Testis (tissue), 2 donors: Measurements from ENCODE around the gene WDR48.

ENCODE experiments used
- POLR2A ChIP-seq: fragments of 450-650 bp; IDR thresholded peaks from one replicate; pipeline ENCODE4 v1.6.1; 2017; ENCODE audit warnings: antibody characterized with exemption, mild to moderate bottlenecking, moderate library complexity
- TF ChIP-seq, protein P1 (sequence below), 3 experiments: fragments of 450-650 bp in 2 of 3; fragments of 200-600 bp in 1 of 3; sonication (generic) in 1 of 3; IDR thresholded peaks; one replicate each; pipeline ENCODE4 v1.5.1; 2016 to 2019; ENCODE audit warnings: antibody characterized with exemption in 3 of 3, mild to moderate bottlenecking in 2 of 3, moderate library complexity in 1 of 3

DNA sequence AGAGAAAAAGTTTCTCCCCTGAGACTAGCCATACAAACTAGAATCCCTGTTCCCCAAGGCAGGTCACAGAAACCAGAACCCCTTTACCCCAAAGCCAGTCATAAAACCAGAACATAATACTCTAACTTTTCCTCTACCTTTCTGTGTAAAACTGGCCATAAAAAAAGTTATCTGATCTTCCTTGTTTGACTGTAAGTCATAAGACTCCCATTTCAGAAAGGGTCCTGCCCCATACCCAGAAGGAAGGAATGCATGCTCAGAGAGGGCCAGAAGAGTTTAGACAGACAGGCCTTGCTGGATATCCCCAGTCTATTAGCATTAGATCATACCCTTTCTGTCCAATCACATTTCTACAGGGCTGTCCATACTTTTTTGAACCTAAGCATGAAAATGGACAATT is 27.3 kb upstream of the WDR48 start:
- TF ChIP-seq, protein P1, sequence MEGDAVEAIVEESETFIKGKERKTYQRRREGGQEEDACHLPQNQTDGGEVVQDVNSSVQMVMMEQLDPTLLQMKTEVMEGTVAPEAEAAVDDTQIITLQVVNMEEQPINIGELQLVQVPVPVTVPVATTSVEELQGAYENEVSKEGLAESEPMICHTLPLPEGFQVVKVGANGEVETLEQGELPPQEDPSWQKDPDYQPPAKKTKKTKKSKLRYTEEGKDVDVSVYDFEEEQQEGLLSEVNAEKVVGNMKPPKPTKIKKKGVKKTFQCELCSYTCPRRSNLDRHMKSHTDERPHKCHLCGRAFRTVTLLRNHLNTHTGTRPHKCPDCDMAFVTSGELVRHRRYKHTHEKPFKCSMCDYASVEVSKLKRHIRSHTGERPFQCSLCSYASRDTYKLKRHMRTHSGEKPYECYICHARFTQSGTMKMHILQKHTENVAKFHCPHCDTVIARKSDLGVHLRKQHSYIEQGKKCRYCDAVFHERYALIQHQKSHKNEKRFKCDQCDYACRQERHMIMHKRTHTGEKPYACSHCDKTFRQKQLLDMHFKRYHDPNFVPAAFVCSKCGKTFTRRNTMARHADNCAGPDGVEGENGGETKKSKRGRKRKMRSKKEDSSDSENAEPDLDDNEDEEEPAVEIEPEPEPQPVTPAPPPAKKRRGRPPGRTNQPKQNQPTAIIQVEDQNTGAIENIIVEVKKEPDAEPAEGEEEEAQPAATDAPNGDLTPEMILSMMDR (IDR thresholded peaks at IDR 0.05), result no peak
- no peak for TF ChIP-seq POLR2A
